Gastroesophageal sphincter (tissue), 3 donors: Measurements from ENCODE around the gene TICAM1.
A peak's percentile ranks its signal among the peaks of the same experiment; 100 is the strongest.

Experiments used
- POLR2A ChIP-seq, 2 donors: fragments of 450-650 bp; IDR thresholded peaks; one replicate each; pipeline ENCODE4 v1.6.1; 2017; ENCODE audit warnings: antibody characterized with exemption in 2 of 2, mild to moderate bottlenecking in 2 of 2, moderate library complexity in 1 of 2
- POLR2AphosphoS5 ChIP-seq: sonication (generic); formaldehyde crosslinking; IDR thresholded peaks from one replicate; pipeline ENCODE4 v1.6.1; 2017; ENCODE audit warnings: antibody characterized with exemption
- TF ChIP-seq, protein P1 (sequence below), 4 experiments: fragments of 200-600 bp in 2 of 4; fragments of 450-650 bp in 2 of 4; sonication (generic) in 1 of 4; IDR thresholded peaks; one replicate each; pipeline ENCODE4 v1.5.1; 2017 to 2019; ENCODE audit warnings: antibody characterized with exemption in 4 of 4, mild to moderate bottlenecking in 2 of 4, moderate library complexity in 2 of 4

DNA sequence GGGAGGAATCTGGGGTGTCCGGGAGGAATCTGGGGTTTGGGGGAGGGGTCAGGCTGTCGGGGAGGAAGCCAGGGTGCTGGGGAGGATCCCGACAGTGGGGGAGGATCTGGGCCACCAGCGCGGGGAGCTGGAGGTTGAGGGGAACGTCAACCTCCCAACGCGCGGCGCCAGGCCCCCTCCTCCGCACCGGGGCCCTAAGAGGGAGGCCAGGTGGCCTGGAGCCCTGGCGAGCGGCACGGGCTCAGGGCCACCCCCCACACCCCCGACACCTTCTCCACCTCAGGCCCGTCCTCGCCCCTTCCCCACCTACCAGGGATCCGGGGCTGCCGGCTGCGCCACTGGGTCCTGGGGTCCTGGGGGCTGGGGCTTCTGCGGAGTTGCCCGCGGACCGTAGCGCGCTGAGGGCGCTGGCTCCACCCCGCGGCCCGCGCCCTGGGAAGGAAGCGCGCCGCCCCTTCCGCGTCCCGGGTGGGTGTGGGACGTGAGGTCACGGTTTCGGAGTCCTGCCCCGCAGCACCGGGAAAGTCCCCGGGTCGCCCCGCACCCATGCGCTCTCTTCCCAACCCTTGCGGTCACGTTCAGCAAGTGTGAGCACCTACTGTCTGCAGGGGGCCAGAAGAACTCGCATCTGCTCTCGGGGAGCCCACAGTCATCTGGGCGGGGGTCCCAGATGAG, at the start of gene TICAM1:
- peak; percentile 76 to 79 for TF ChIP-seq POLR2A (IDR thresholded peaks at IDR 0.05)
- TF ChIP-seq, protein P1, sequence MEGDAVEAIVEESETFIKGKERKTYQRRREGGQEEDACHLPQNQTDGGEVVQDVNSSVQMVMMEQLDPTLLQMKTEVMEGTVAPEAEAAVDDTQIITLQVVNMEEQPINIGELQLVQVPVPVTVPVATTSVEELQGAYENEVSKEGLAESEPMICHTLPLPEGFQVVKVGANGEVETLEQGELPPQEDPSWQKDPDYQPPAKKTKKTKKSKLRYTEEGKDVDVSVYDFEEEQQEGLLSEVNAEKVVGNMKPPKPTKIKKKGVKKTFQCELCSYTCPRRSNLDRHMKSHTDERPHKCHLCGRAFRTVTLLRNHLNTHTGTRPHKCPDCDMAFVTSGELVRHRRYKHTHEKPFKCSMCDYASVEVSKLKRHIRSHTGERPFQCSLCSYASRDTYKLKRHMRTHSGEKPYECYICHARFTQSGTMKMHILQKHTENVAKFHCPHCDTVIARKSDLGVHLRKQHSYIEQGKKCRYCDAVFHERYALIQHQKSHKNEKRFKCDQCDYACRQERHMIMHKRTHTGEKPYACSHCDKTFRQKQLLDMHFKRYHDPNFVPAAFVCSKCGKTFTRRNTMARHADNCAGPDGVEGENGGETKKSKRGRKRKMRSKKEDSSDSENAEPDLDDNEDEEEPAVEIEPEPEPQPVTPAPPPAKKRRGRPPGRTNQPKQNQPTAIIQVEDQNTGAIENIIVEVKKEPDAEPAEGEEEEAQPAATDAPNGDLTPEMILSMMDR (IDR thresholded peaks at IDR 0.05), result peak in 2 of 4 experiments; percentile 9 to 27
- TF ChIP-seq POLR2AphosphoS5, result peak; percentile 74
